22Rv1 (cell line): Measurements from ENCODE around the gene MFAP2.

Experiments
- CTCF ChIP-seq: fragments of 450-650 bp; IDR thresholded peaks from 2 replicates; pipeline ENCODE4 v1.5.1; 2017; ENCODE audit warnings: mild to moderate bottlenecking
- ZFX ChIP-seq: fragments of 450-650 bp; IDR thresholded peaks from 2 replicates; pipeline ENCODE4 v1.6.1; 2017; ENCODE audit warnings: antibody characterized with exemption, borderline replicate concordance

GRCh38 chr1:17005365-17005740 lies 24.9 kb upstream of the MFAP2 start:
- TF ChIP-seq CTCF (no peak), ZFX (no peak)
